GM18873 (cell line): ENCODE measurements around the gene CYSLTR1.
"Not testable (repeated sequence)": the region's sequence is repeated elsewhere in the genome, so short reads cannot be mapped to it uniquely, and the experiment has no call there.

Experiments used
- ATAC-seq: cut with Tn5 transposase; IDR thresholded peaks from one replicate; pipeline ENCODE4 v1.9.1; 2021; ENCODE audit warnings: mild to moderate bottlenecking, moderate library complexity, moderate number of reproducible peaks; ENCODE audit not compliant: unreplicated experiment, low FRiP score

The CYSLTR1 gene

GRCh38 chrX:78327370-78328086, at the start of gene CYSLTR1:
Gene CYSLTR1 (minus strand): TSS chrX:78327611. CDS start chrX:78273746, 53,865 bp downstream.
- ATAC-seq = no peak

GRCh38 chrX:78377186-78377585, 49.8 kb upstream of the CYSLTR1 start:
- ATAC-seq = no peak

GRCh38 chrX:78375894-78376293, 48.5 kb upstream of the CYSLTR1 start:
- ATAC-seq = no peak

GRCh38 chrX:78366576-78366975, 39.2 kb upstream of the CYSLTR1 start:
- ATAC-seq = no peak

GRCh38 chrX:78357342-78358055, 30.1 kb upstream of the CYSLTR1 start:
- no peak for ATAC-seq

- ATAC-seq = peak; percentile 50
These were observed 6.1 kb upstream of the CYSLTR1 start for GRCh38 chrX:78333521-78333920.

- no peak for ATAC-seq
These were observed 4.3 kb upstream of the CYSLTR1 start for GRCh38 chrX:78331708-78332107.

- ATAC-seq = peak; percentile 57
These were observed 3.1 kb upstream of the CYSLTR1 start for GRCh38 chrX:78330540-78330939.

GRCh38 chrX:78330068-78330467, 2.7 kb upstream of the CYSLTR1 start:
- no peak for ATAC-seq

GRCh38 chrX:78329486-78329885, 2.1 kb upstream of the CYSLTR1 start:
- ATAC-seq = no peak

GRCh38 chrX:78326401-78326800, 1.0 kb downstream of the CYSLTR1 start:
- ATAC-seq = no peak

GRCh38 chrX:78322863-78323262, 4.5 kb downstream of the CYSLTR1 start:
- no peak for ATAC-seq

GRCh38 chrX:78321809-78322208, 5.6 kb downstream of the CYSLTR1 start:
- peak; percentile 93 for ATAC-seq

GRCh38 chrX:78316265-78316664, 11.1 kb downstream of the CYSLTR1 start:
- no peak for ATAC-seq

GRCh38 chrX:78315745-78316144, 11.7 kb downstream of the CYSLTR1 start:
- no peak for ATAC-seq

GRCh38 chrX:78314561-78314960, 12.8 kb downstream of the CYSLTR1 start:
- peak; percentile 46 for ATAC-seq

GRCh38 chrX:78313526-78313925, 13.9 kb downstream of the CYSLTR1 start:
- no peak for ATAC-seq

GRCh38 chrX:78307665-78308064, 19.7 kb downstream of the CYSLTR1 start:
- no peak for ATAC-seq

- no peak for ATAC-seq
These were observed 24.3 kb downstream of the CYSLTR1 start for GRCh38 chrX:78303086-78303485.

GRCh38 chrX:78300933-78301332, 26.5 kb downstream of the CYSLTR1 start:
- not testable (repeated sequence) for ATAC-seq

GRCh38 chrX:78283511-78283910, 43.9 kb downstream of the CYSLTR1 start:
- no peak for ATAC-seq

GRCh38 chrX:78237127-78237526, 90.3 kb downstream of the CYSLTR1 start:
- no peak for ATAC-seq
